Spleen (tissue), 11 donors: ENCODE data around the gene CATSPER3. TPM values are rescaled to one million over a fixed set of nuclear protein-coding genes. Genes with fewer than 3 reads are reported as not detected.

Source experiments
- DNase-seq: peaks from one replicate; pipeline ENCODE4 v3.0.0-alpha.2; 2020
- H3K27ac ChIP-seq, 8 donors: fragments of 200-600 bp; sonication (generic) in 7 of 8; 1 replicate in 4 of 8; 2 replicates in 4 of 8; pipeline versions ENCODE4 v1.5.0 to v1.8.0; 2016 to 2021; ENCODE audit warnings: inconsistent platforms in 4 of 8, mild to moderate bottlenecking in 4 of 8, moderate library complexity in 1 of 8
- H3K27me3 ChIP-seq, 7 donors: fragments of 200-600 bp; sonication (generic) in 6 of 7; replicated peaks in 1 of 7; 1 replicate in 4 of 7; 2 replicates in 3 of 7; pipeline versions ENCODE4 v1.5.0 to v1.8.0; 2016 to 2021; ENCODE audit warnings: inconsistent platforms in 3 of 7, mild to moderate bottlenecking in 1 of 7
- H3K36me3 ChIP-seq, 6 donors: fragments of 200-600 bp; sonication (generic) in 5 of 6; 1 replicate in 4 of 6; 2 replicates in 2 of 6; pipeline versions ENCODE4 v1.5.0 to v1.8.0; 2016 to 2021; ENCODE audit warnings: inconsistent platforms in 2 of 6
- H3K4me1 ChIP-seq, 6 donors: fragments of 200-600 bp; sonication (generic) in 5 of 6; 1 replicate in 3 of 6; 2 replicates in 3 of 6; pipeline versions ENCODE4 v1.5.0 to v1.8.0; 2016 to 2021; ENCODE audit warnings: inconsistent platforms in 3 of 6
- H3K4me3 ChIP-seq, 8 donors: fragments of 200-600 bp; sonication (generic) in 7 of 8; 1 replicate in 4 of 8; 2 replicates in 4 of 8; pipeline versions ENCODE4 v1.5.0 to v1.8.0; 2016 to 2021; ENCODE audit warnings: inconsistent platforms in 4 of 8, mild to moderate bottlenecking in 4 of 8, moderate library complexity in 2 of 8
- H3K9me3 ChIP-seq, 8 donors: fragments of 200-600 bp; sonication (generic) in 7 of 8; 1 replicate in 4 of 8; 2 replicates in 4 of 8; pipeline versions ENCODE4 v1.5.0 to v1.8.0; 2016 to 2021; ENCODE audit warnings: inconsistent platforms in 4 of 8
- POLR2A ChIP-seq, 3 donors: fragments of 450-650 bp; IDR thresholded peaks; one replicate each; pipeline ENCODE4 v1.5.1; 2017; ENCODE audit warnings: antibody characterized with exemption in 3 of 3, mild to moderate bottlenecking in 1 of 3
- POLR2AphosphoS5 ChIP-seq, 3 donors: sonication (generic); formaldehyde crosslinking; IDR thresholded peaks; one replicate each; pipeline ENCODE4 v1.5.1; 2017; ENCODE audit warnings: antibody characterized with exemption in 3 of 3
- WGBS, 5 donors: extraction: QIAGEN DNeasy Blood & Tissue Kit in 3 of 5; methylation state at CpG; one replicate each; pipeline versions ENCODE4 v1.1.5 to v1.1.7; 2013 to 2018; 5-methylcytosine and 5-hydroxymethylcytosine counted together
- intact Hi-C: fragments of 100-400 bp; cut with DNase I; formaldehyde crosslinking; loops from one replicate; pipeline ENCODE4 v1.15.0; 2023; ENCODE audit warnings: low total_unique reads
- polyA plus RNA-seq, 3 donors: library from polyadenylated mRNA; stranded (reverse); fragments of 200-250 nt; gene quantifications; one replicate each; pipeline ENCODE4 v1.2.1, GENCODE V29; 2013
- total RNA-seq, 7 donors: library from RNA; depleted of rRNA in 3 of 7; stranded (reverse); fragments of >200 nt in 3 of 7; fragmentation: NEBNext Ultra II Directional in 4 of 7; extraction: Animal tissue kit (Norgen Biotek cat#: 25700) in 4 of 7; gene quantifications; one replicate each; pipeline versions ENCODE4 v1.1.0 to v1.2.1, GENCODE V29; 2016 to 2021
- TF ChIP-seq, protein P1 (sequence below), 11 experiments: fragments of 200-600 bp in 7 of 11; fragments of 450-650 bp in 4 of 11; sonication (generic) in 4 of 11; IDR thresholded peaks in 8 of 11; conservative IDR thresholded peaks in 3 of 11; 1 replicate in 7 of 11; 2 replicates in 4 of 11; pipeline versions ENCODE4 v1.4.0 to v1.8.0; 2016 to 2021; ENCODE audit warnings: antibody characterized with exemption in 11 of 11, inconsistent platforms in 4 of 11, mild to moderate bottlenecking in 1 of 11
- donor health status: healthy with polysubstance abuse.
- donor health status: DM: no; HTN: no; CAD: no; lungs with moderate emphysema.
- donor health status: DM: no; HTN: no; CAD: no.
- donor health status: Bipolar disorder and iron deficiency.
- donor health status: healthy.
- donor health status: DM: no; HTN: no; CAD: no.
- donor health status: DM: yes; HTN: yes; CAD: no.

CATSPER3 gene
- total and polyA plus RNA-seq, 10 donors: 0.35 to 0.89 (median 0.44) TPM; not detected in 3

- Histone ChIP-seq H3K4me1 (peaks cover 0 to 14% (median 0%) of the 10 kb centered on the region in 6 donors), H3K27ac (no peak overlapping the region), H3K27me3 (peaks cover 5 to 100% (median 76%) of the 10 kb centered on the region in 7 donors), H3K36me3 (no peaks in the 10 kb centered on the region), H3K9me3 (no peaks in the 10 kb centered on the region), H3K4me3 (no peak overlapping the region)
- WGBS, 5 donors: 69 to 85% (median 78%) methylated on average over 5 of the region's 5 CpGs
- intact Hi-C loops: no loop called here
- TF ChIP-seq, protein P1, sequence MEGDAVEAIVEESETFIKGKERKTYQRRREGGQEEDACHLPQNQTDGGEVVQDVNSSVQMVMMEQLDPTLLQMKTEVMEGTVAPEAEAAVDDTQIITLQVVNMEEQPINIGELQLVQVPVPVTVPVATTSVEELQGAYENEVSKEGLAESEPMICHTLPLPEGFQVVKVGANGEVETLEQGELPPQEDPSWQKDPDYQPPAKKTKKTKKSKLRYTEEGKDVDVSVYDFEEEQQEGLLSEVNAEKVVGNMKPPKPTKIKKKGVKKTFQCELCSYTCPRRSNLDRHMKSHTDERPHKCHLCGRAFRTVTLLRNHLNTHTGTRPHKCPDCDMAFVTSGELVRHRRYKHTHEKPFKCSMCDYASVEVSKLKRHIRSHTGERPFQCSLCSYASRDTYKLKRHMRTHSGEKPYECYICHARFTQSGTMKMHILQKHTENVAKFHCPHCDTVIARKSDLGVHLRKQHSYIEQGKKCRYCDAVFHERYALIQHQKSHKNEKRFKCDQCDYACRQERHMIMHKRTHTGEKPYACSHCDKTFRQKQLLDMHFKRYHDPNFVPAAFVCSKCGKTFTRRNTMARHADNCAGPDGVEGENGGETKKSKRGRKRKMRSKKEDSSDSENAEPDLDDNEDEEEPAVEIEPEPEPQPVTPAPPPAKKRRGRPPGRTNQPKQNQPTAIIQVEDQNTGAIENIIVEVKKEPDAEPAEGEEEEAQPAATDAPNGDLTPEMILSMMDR (IDR thresholded peaks at IDR 0.05 in 8 of 11, conservative IDR thresholded peaks at IDR 0.05 in 3 of 11): no peak
- no peak for TF ChIP-seq POLR2A (IDR thresholded peaks at IDR 0.05)
- no peak for TF ChIP-seq POLR2AphosphoS5 (IDR thresholded peaks at IDR 0.05)
- DNase-seq: no peak
Observed at GRCh38 chr5:135046661-135047346, 79.1 kb downstream of the CATSPER3 start.

GRCh38 chr5:135047347-135047695, 79.6 kb downstream of the CATSPER3 start:
- intact Hi-C loops: no loop called here
- Histone ChIP-seq H3K4me3 (no peak overlapping the region), H3K9me3 (no peaks in the 10 kb centered on the region), H3K27me3 (peaks cover 5 to 100% (median 76%) of the 10 kb centered on the region in 7 donors), H3K36me3 (no peaks in the 10 kb centered on the region), H3K4me1 (peaks cover 0 to 19% (median 0%) of the 10 kb centered on the region in 6 donors), H3K27ac (no peak overlapping the region)
- TF ChIP-seq POLR2AphosphoS5 (IDR thresholded peaks at IDR 0.05) (no peak), POLR2A (IDR thresholded peaks at IDR 0.05) (no peak)
- TF ChIP-seq, protein P1 (IDR thresholded peaks at IDR 0.05 in 8 of 11, conservative IDR thresholded peaks at IDR 0.05 in 3 of 11): no peak
- DNase-seq: no peak
- 46 to 58% (median 50%) methylated on average over 2 of the region's 2 CpGs for WGBS, 5 donors

GRCh38 chr5:135048286-135048685, 80.6 kb downstream of the CATSPER3 start:
- DNase-seq: no peak
- no peaks in the 10 kb centered on the region for H3K9me3 ChIP-seq
- no peak overlapping the region for H3K27ac ChIP-seq
- H3K4me1 ChIP-seq: peaks cover 0 to 29% (median 7%) of the 10 kb centered on the region in 6 donors
- 86 to 100% (median 87%) methylated on average over 2 of the region's 2 CpGs for WGBS, 5 donors
- H3K36me3 ChIP-seq: no peaks in the 10 kb centered on the region
- no peak overlapping the region for H3K4me3 ChIP-seq
- TF ChIP-seq POLR2AphosphoS5 (IDR thresholded peaks at IDR 0.05): no peak
- TF ChIP-seq, protein P1 (IDR thresholded peaks at IDR 0.05 in 8 of 11, conservative IDR thresholded peaks at IDR 0.05 in 3 of 11): no peak
- intact Hi-C loops: no loop called here
- peaks cover 5 to 100% (median 75%) of the 10 kb centered on the region in 7 donors for H3K27me3 ChIP-seq

DNA sequence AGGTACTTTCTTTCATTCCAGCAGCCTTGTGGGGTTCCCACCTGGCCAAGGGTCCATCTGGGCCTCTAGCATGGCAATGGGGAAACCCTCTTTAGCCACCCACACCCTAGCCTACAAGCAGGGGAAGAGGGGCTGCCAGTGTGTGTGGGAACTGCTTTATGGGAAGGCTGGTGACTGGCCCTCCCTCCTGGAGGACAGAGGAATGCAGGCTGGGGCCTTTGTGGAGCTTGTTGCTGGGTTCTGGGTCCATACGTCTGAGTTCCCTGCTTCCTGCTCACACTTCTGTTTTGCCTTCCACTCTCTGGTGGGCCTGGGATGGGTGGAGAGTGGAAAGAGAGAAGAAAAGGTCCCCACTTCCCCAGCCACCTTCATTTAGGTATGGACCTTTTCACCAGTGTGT, 81.2 kb downstream of the CATSPER3 start:
- no peak overlapping the region for H3K27ac ChIP-seq
- H3K9me3 ChIP-seq: no peaks in the 10 kb centered on the region
- peaks cover 5 to 100% (median 72%) of the 10 kb centered on the region in 7 donors for H3K27me3 ChIP-seq
- 0 to 32% (median 30%) methylated on average over 1 of the region's 1 CpG for WGBS, 5 donors
- no peak overlapping the region for H3K4me3 ChIP-seq
- H3K36me3 ChIP-seq: no peaks in the 10 kb centered on the region
- no peak for DNase-seq
- H3K4me1 ChIP-seq: peaks cover 0 to 35% (median 10%) of the 10 kb centered on the region in 6 donors
- no peak for TF ChIP-seq POLR2A (IDR thresholded peaks at IDR 0.05)
- TF ChIP-seq, protein P1 (IDR thresholded peaks at IDR 0.05 in 8 of 11, conservative IDR thresholded peaks at IDR 0.05 in 3 of 11): no peak
- TF ChIP-seq POLR2AphosphoS5 (IDR thresholded peaks at IDR 0.05): no peak
- intact Hi-C loops: no loop called here
